Stimulated activated naive CD8-positive, alpha-beta T cell treated with anti-CD3 and anti-CD28 coated beads, Interleukin-15, Interleukin-2, amounts not matched to agents 100 U/mL and 50 U/mL, for 24 hours (primary cell): ENCODE data around the gene SELENOF.
"Not testable (repeated sequence)": the region's sequence is repeated elsewhere in the genome, so short reads cannot be mapped to it uniquely, and the experiment has no call there.

ENCODE experiments used
- ATAC-seq: fragments of 150-1000 bp; cut with Tn5 transposase; one replicate; pipeline ENCODE4 v1.10.0; 2021
- DNase-seq: peaks from one replicate; pipeline ENCODE4 v3.0.0; 2021

Gene SELENOF

GRCh38 chr1:86814118-86814517, 99.8 kb downstream of the SELENOF start:
- not testable (repeated sequence) for DNase-seq, ATAC-seq
